ENCODE data around the gene SPEF2.

SPEF2 gene

GRCh38 chr5:35857606-35858205 lies 240.0 kb downstream of the SPEF2 start:
- DNase-seq: peak; percentile 77 to 95

GRCh38 chr5:35859101-35859661 lies 241.5 kb downstream of the SPEF2 start:
- DNase-seq: peak in 1 of 2 experiments; percentile 31

- DNase-seq: no peak
Observed at GRCh38 chr5:35860686-35861085, 243.0 kb downstream of the SPEF2 start.

GRCh38 chr5:35861718-35862117 lies 244.1 kb downstream of the SPEF2 start:
- no peak for DNase-seq

GRCh38 chr5:35862126-35862525 lies 244.5 kb downstream of the SPEF2 start:
- DNase-seq: no peak

GRCh38 chr5:35863159-35863558 lies 245.5 kb downstream of the SPEF2 start:
- no peak for DNase-seq
